Cerebellar cortex (tissue), 1 donor: ENCODE measurements around the gene C9orf72.
A peak's percentile ranks its signal among the peaks of the same experiment; 100 is the strongest.

Experiments
- DNase-seq: peaks from one replicate; pipeline ENCODE4 v3.0.0-alpha.2; 2015; ENCODE audit warnings: low spot score

Gene C9orf72

DNA sequence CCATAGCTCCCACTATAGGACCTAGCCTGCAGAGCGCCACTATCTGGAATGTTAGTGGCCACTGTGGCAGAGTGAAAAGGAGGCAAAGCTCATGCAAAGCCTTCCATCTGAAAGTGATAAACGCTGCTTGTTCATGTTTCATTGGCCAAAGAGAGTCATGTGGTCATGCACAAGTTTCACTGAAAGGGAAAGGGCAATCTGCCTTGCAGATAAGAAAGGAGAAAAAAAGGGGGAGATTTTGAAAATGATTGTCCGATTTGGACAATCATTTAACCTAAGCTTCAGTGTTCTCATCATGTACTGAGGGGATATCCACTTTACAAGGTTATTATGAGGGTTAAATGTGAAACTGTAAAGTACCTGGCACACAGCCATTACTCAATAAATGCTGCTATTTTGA lies 34.6 kb downstream of the C9orf72 start:
- no peak for DNase-seq

DNA sequence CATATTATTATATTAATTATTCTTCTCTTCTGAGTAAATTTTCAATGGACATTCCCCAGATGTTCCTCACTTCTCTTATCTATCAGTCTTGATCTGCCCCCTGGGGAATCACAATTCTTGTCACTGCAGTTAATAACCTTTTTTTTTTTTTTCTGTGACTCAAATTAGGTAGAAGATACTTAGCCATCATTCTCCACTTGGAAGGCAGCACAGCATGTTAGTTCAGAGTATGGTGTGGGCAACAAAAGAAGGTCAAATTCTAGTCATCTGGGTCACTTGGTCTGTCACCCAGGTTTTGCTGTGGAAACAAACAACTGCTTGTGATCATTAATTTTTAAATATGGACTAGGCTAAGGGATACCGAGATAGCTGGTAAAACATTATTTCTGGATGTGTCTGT lies 35.5 kb downstream of the C9orf72 start:
- DNase-seq = no peak

GRCh38 chr9:27537027-27537435 lies 36.2 kb downstream of the C9orf72 start:
- no peak for DNase-seq

DNA sequence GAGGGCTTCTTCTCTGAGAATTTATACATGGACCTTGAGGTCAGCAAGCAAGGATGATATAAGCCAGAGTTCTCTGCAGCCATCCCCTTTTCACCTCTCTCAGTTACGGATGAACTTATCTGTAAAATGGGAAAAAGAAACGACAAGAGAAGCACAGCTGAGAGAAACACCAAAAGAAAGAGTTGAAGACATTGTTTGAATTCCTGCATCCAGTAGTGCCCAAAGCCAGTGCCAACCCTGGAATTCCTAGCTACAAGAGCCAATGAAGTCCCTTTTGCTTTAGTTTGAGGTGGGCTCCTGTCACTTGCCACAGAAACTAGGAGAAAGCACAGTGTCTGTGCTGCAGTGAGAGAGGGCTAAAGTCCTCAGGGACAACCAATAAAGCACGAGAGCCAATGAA lies 37.1 kb downstream of the C9orf72 start:
- DNase-seq = no peak

- DNase-seq = no peak
Measured at GRCh38 chr9:27535701-27536118, 37.6 kb downstream of the C9orf72 start.

- no peak for DNase-seq
Measured at GRCh38 chr9:27534658-27535209, 38.5 kb downstream of the C9orf72 start.

DNA sequence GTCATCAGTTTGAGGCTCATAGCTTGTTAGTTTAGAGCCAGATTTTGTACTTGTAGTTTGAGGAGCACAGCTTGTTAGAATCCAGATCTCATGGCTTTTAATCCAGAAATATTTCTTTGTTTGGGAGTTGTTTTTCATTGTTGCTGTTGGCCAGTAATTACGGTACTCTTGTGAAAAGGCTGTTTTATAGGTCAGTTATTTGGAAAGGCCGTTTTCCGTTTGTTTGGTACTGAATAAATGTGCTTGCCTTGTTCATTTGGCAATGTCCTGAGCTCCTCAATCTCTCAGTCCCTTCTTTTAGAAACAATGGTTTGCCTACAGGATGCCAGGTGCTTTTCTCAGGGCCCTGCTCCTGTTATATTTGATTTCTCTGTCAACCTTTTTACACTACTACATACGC lies 39.1 kb downstream of the C9orf72 start:
- DNase-seq = no peak

DNA sequence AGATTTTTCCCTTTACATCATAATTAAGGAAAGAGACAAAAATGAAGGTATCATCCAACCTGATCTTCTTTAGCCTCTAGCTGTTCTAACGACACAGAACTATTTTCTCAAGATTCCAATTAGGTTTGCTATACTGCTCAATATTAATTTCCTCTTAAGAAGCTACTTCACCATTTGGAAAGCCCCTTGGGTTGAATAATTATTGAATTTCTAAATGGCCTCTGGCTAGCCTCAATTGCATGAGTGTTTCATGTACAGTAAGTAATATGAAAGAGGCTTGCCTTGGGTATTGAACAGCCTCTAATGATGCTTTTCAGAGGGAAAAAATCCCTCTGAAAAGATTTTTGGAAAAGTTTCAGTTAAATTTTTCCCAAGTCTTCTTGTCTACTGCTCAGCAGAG lies 40.0 kb downstream of the C9orf72 start:
- no peak for DNase-seq

DNA sequence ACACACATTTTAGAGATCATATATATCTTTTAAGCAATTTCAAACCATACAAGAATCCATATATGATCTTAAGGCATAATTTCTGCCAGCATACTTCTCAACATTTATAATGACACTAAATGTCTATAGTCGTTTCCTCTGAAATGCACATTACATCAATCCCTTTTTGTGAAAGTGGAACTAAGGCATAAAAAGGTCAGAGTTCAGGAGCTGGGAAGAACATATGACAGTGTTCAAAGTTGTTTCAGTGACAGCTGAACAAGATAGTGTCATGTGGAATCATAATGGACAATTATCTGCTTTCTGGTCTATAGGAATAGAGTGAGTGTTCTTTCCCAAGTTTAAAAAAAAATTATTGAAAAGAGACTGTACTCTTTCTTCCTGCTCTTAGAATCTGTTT lies 41.2 kb downstream of the C9orf72 start:
- DNase-seq = no peak

DNA sequence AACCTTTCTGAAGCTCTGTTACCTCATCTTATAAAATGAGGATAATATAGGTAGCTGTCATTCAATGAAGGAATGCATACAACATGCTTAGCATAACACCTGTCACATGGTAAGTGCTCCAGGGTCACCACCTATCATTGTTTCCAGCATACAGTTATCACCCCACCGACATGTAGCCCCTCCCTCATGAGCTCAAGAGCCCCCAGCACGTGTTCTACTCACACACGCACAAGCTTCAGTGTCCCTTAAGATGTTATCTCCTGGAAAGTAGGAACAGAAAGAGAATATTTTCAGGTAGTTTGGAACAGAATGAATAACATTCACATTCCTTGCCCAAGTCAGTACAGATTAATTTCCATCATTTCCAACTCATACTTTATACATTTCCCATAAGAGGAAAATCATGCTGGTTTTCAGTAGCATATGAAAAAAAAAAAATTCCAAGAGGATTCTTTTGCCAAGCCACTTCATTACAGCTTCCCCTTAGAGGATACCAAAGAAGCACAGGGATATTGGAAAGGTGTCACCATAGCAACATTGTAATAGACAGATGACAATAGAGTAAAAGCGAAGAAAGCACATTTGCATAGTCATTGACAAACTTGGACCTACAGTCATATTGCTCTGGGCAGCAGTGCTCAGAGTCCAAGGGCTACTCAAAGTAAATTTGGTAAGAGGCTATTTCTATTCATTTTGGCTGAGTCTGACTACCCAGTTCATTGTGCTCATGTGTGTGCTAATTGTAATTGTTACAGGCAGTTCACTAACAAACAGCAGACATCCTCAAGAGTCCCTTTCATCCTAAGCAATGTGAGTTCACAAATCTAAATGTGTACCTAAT lies 42.1 kb downstream of the C9orf72 start:
- no peak for DNase-seq

DNA sequence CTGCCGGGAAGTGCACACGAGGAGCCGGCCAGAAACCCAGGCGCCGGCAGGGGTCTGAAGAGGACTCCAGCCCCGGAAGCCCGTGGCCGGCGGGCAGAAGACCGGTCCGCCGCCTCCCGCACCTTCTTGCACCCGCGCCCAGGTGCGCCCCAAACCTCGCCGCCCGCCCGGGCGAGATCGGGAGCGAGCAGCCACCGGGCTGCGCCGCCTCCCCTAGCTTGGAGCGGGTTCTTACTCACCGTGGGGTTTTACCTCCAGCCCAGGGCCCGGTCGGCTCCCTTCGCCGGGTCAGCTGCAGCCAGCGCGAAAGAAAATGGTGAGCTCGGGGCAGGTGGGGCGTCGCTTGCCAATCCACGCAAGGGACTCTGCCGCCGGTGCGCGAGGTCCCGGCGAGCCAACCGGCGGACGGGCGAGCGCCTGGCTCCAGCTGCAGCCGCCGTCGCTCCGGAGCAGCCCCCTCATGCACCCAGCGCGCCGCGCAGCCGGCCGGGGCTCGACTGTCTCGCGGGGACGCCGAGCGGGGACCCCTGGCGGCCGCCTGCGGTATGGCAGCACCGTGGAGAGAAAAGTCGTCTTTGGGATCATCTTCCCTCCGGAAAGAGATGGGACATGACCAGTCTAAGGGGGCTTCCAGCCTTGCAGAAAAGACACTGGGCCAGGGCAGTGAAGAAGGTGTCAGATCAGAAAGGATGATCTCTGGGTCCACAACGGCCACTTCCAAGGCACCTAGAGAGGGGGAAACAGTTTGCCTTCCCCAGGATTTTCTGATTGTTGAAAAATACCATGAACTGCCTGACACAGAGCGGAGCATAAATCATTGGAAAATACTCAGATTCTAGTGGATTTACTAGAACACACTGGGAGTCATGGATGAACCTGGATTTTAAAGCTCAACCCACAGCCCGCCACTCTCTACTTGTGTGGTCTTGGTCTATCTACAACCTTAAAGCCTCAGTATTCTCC lies 43.7 kb downstream of the C9orf72 start, which contains the start of gene MOB3B:
Gene MOB3B, minus strand, starts transcription at position 499 of the 963 bp plus-strand sequence. CDS start 74,264 bp downstream, outside the sequence.
- peak; percentile 68 for DNase-seq

DNA sequence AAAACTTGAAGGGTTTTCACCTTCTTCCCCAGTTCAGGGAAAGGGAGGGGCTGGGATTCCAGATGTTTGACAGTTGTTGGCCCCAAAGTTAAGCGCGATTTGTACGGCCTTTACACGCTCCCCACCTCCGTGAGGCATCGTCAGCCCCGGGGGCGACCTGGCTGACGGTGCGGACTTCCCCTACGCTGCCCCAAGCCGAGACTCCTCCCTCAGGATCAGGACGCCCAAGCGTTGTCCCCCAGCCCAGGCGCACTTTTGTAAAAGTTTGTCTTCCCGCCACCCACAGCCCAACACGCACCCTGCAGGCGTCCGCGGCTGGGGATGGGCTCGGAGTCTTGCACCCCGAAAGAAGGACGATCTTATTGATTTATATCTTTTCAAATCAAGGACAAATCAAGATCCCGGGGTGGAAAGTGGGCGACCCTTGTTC lies 44.4 kb downstream of the C9orf72 start:
- DNase-seq = no peak

GRCh38 chr9:27528076-27528885 lies 45.0 kb downstream of the C9orf72 start:
- peak; percentile 45 for DNase-seq

- DNase-seq = no peak
Measured at GRCh38 chr9:27527702-27528075, 45.6 kb downstream of the C9orf72 start.

GRCh38 chr9:27524236-27524635 lies 49.0 kb downstream of the C9orf72 start, which contains the start of gene IFNK:
TSS of gene IFNK (plus strand) at chr9:27524290. CDS start at chr9:27524337, 47 bp downstream.
- no peak for DNase-seq

DNA sequence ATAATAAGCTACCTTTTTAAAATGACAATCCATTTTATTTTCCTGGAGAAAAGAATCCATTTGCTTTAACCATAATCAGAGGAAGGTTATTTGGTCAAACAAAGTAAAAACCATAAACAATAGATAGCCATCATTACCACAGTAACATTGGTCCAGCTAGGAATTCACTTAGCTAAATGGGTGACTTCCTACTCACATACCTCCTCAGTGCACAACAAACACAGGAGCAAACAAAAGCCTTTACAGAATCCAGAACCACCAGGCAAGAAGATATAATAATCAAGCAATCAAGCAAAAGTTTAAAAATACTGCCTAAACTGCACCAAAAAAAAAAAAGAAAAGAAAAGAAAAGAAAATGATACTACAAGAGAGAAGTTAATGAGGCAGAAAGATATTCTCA lies 50.1 kb downstream of the C9orf72 start:
- no peak for DNase-seq

DNA sequence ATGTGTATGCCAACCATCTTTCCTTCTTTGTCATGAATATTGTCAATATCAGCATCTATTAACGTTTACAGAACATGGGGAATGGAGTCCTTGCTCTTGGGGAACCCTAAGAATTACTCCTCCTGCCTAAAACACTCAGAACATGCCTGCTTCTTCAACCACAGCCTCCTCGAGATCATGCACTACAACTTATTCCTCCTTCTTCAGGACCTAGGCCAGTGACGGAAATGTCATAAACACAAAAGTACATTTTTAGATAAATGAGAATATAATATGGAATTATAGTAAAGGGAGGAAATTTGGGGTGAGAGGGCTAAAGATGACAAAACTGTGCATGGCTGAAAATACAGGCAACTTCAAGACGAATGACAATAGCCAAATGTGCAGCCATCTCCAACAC lies 52.3 kb downstream of the C9orf72 start:
- DNase-seq = no peak

DNA sequence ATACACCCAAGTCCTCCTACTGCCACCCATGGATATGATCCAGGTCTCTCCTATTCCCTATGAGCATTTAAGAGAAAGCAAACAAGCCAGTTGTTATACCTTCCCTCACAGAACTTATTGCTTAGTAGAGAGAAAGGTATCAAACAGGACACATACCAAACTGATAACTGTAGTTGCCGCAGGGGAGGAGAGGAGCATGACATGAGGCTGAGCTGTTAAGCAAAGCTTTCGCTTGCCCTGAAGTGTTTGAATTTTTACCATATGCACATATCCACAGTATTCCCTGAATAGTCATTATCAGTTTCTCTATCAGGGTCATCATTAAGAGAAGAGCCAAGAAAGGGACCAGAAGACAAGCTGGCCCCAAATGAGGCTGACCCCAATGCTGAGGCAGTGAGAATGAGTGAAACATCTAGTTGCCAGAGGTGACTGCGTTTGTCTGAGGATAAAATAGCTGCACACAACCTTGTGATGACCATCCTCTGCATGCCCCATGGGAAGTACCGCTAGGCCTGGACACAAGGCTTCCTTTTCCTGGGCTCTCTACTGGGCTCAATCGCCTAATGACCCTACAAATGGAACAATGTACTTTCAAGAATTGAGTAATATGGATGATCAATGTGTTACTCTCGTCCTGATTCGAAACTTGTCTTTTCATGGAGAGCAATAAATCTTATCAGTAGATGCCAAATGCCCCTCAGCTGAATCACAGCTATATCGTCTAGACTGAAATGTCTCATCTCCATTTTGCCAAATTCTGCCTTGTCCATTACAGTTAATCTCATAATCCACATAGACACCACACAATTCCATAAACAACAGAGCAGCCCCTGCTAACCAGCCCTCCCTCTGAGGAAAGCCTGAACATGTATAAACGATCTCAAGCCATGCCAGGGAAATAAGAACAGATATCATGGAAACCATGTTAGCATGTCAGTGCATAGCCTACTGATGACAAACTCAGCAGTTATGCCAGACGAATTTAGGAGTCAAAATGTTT lies 53.5 kb downstream of the C9orf72 start:
- no peak for DNase-seq

DNA sequence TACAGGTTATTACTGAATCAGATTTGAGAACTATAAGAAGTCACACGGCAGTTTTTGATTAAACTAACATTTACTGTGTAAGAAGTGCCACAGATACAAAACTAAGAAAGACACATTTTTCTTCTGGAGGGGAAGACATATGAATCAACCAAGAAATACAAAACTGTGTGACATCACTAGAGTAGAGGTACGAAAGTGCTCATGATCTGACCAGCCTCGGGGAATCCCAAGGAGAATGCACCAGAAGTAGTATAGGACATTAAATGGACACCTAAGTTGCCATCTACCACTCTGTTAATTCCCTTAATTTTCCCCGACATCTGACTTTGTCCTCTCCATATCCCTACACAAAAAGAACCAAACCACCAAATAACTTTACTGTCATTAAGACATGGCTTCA lies 54.5 kb downstream of the C9orf72 start:
- no peak for DNase-seq

GRCh38 chr9:27518006-27518405 lies 55.3 kb downstream of the C9orf72 start:
- no peak for DNase-seq
